Measurements from ENCODE around the gene PEDS1.

PEDS1 gene

GRCh38 chr20:50118203-50118602 is 35.3 kb downstream of the PEDS1 start:
- H3K27ac ChIP-seq: no peak overlapping the region
- no peak for TF ChIP-seq CTCF (conservative IDR thresholded peaks at IDR 0.05)

GRCh38 chr20:50116368-50116999 is 37.0 kb downstream of the PEDS1 start:
- peak overlapping the region; percentile 93 for H3K27ac ChIP-seq
- no peak for TF ChIP-seq CTCF (conservative IDR thresholded peaks at IDR 0.05)

GRCh38 chr20:50115591-50116367 is 37.7 kb downstream of the PEDS1 start:
- H3K27ac ChIP-seq: peak overlapping the region; percentile 93
- TF ChIP-seq CTCF (conservative IDR thresholded peaks at IDR 0.05): no peak

GRCh38 chr20:50115041-50115512 is 38.4 kb downstream of the PEDS1 start:
- peak overlapping the region; percentile 93 for H3K27ac ChIP-seq
- TF ChIP-seq CTCF (conservative IDR thresholded peaks at IDR 0.05): no peak

GRCh38 chr20:50113420-50114224 is 39.9 kb downstream of the PEDS1 start:
- TF ChIP-seq CTCF (conservative IDR thresholded peaks at IDR 0.05): no peak
- peak overlapping the region; percentile 93 for H3K27ac ChIP-seq

- peak within 1 kb of the TSS; percentile 93 for H3K27ac ChIP-seq
These were observed 40.8 kb downstream of the PEDS1 start, which contains the start of gene UBE2V1 for GRCh38 chr20:50112512-50113419. UBE2V1 (minus strand) TSS chr20:50113150; CDS start chr20:50113128, 22 bp downstream.

More at GRCh38 chr20:50112512-50113419, 40.8 kb downstream of the PEDS1 start, which contains the start of gene UBE2V1:
- TF ChIP-seq CTCF (conservative IDR thresholded peaks at IDR 0.05): peak; percentile 25

Data from VCaP (cell line).